SU-DHL-6 (cell line): ENCODE data around the gene WDR86.

ENCODE experiments used
- H2AFZ ChIP-seq: fragments of 200-600 bp; sonication (generic); 2 replicates; pipeline ENCODE4 v1.6.1; 2014; ENCODE audit warnings: low read depth, mild to moderate bottlenecking, moderate library complexity, mixed read lengths, antibody characterized with exemption, low read length; ENCODE audit not compliant: severe bottlenecking
- H3F3A ChIP-seq: fragments of 200-600 bp; shearing (Covaris generic); 2 replicates; pipeline ENCODE4 v1.6.0; 2016; ENCODE audit warnings: antibody characterized with exemption, mild to moderate bottlenecking; ENCODE audit not compliant: insufficient read depth
- H3K27ac ChIP-seq: fragments of 200-600 bp; sonication (generic); 2 replicates; pipeline ENCODE4 v1.5.1; 2016; ENCODE audit warnings: low read depth, mild to moderate bottlenecking, low read length, moderate library complexity, mixed read lengths
- H3K27me3 ChIP-seq: fragments of 200-600 bp; sonication (generic), shearing (Covaris generic); 2 replicates; pipeline ENCODE4 v1.6.0; 2014; ENCODE audit warnings: mild to moderate bottlenecking, low read length
- H3K36me3 ChIP-seq: fragments of 200-600 bp; sonication (generic); 2 replicates; pipeline ENCODE4 v1.6.1; 2014; ENCODE audit warnings: mild to moderate bottlenecking, low read length, mixed read lengths
- H3K4me2 ChIP-seq: fragments of 300-600, 200-600 bp; shearing (Covaris generic), sonication (generic); 2 replicates; pipeline ENCODE4 v1.6.0; 2014; ENCODE audit warnings: low read length, low read depth, mild to moderate bottlenecking; ENCODE audit not compliant: poor library complexity, severe bottlenecking
- H3K4me3 ChIP-seq: fragments of 200-600 bp; sonication (generic); 2 replicates; pipeline ENCODE4 v1.5.1; 2014; ENCODE audit warnings: antibody characterized with exemption, low read length, mild to moderate bottlenecking, mixed read lengths; ENCODE audit not compliant: insufficient read depth, poor library complexity, severe bottlenecking
- H3K79me2 ChIP-seq: fragments of 200-600 bp; sonication (generic); 2 replicates; pipeline ENCODE4 v1.6.1; 2014; ENCODE audit warnings: mild to moderate bottlenecking, low read length, moderate library complexity; ENCODE audit not compliant: insufficient read depth
- H3K9ac ChIP-seq: fragments of 200-600 bp; sonication (generic); 2 replicates; pipeline ENCODE4 v1.7.0; 2014; ENCODE audit warnings: mild to moderate bottlenecking, low read length
- H3K9me2 ChIP-seq: fragments of 200-600 bp; sonication (generic); replicated peaks from 2 replicates; pipeline ENCODE4 v1.6.1; 2014; ENCODE audit warnings: low read length; ENCODE audit not compliant: insufficient read depth
- H3K9me3 ChIP-seq: fragments of 200-600 bp; sonication (generic); 2 replicates; pipeline ENCODE4 v1.6.1; 2014; ENCODE audit warnings: low read length, mixed read lengths; ENCODE audit not compliant: insufficient read depth
- H4K20me1 ChIP-seq: fragments of 200-600 bp; sonication (generic); 2 replicates; pipeline ENCODE4 v1.6.1; 2014; ENCODE audit warnings: low read depth, mild to moderate bottlenecking, antibody characterized with exemption, low read length, moderate library complexity, mixed read lengths
- CTCF ChIP-seq: fragments of 200-600 bp; sonication (generic); IDR thresholded peaks from one replicate; pipeline ENCODE4 v1.5.1; 2017; ENCODE audit warnings: antibody characterized with exemption, mild to moderate bottlenecking, low read length, moderate library complexity; ENCODE audit not compliant: insufficient read depth, poor library complexity, severe bottlenecking
- EZH2phosphoT487 ChIP-seq: fragments of 200-600 bp; sonication (generic), shearing (Covaris generic); conservative IDR thresholded peaks from 2 replicates; pipeline ENCODE4 v1.6.1; 2018; ENCODE audit warnings: mild to moderate bottlenecking, antibody characterized with exemption, low read length, moderate library complexity, mixed read lengths

Gene WDR86

GRCh38 chr7:151428378-151429236 lies 18.8 kb upstream of the WDR86 start:
- no peak overlapping the region for H3K4me3 ChIP-seq
- TF ChIP-seq EZH2phosphoT487 (no peak), CTCF (no peak)
- no peaks in the 10 kb centered on the region for H3K9me2 ChIP-seq
- H3K9ac ChIP-seq, result no peak overlapping the region
- no peak overlapping the region for H2AFZ ChIP-seq
- no peaks in the 10 kb centered on the region for H4K20me1 ChIP-seq
- no peak overlapping the region for H3K27ac ChIP-seq
- H3K27me3 ChIP-seq, result no peaks in the 10 kb centered on the region
- H3K79me2 ChIP-seq, result no peaks in the 10 kb centered on the region
- no peaks in the 10 kb centered on the region for H3K36me3 ChIP-seq
- H3K9me3 ChIP-seq, result no peaks in the 10 kb centered on the region
- no peaks in the 10 kb centered on the region for H3F3A ChIP-seq
- no peak overlapping the region for H3K4me2 ChIP-seq

GRCh38 chr7:151427705-151428377 lies 18.0 kb upstream of the WDR86 start:
- no peaks in the 10 kb centered on the region for H4K20me1 ChIP-seq
- H3F3A ChIP-seq, result no peaks in the 10 kb centered on the region
- H3K79me2 ChIP-seq, result no peaks in the 10 kb centered on the region
- H2AFZ ChIP-seq, result no peak overlapping the region
- no peak overlapping the region for H3K9ac ChIP-seq
- TF ChIP-seq EZH2phosphoT487 (no peak), CTCF (no peak)
- H3K36me3 ChIP-seq, result no peaks in the 10 kb centered on the region
- H3K9me2 ChIP-seq, result no peaks in the 10 kb centered on the region
- no peaks in the 10 kb centered on the region for H3K27me3 ChIP-seq
- no peak overlapping the region for H3K4me2 ChIP-seq
- no peak overlapping the region for H3K27ac ChIP-seq
- no peaks in the 10 kb centered on the region for H3K9me3 ChIP-seq
- no peak overlapping the region for H3K4me3 ChIP-seq

- no peaks in the 10 kb centered on the region for H3K9me3 ChIP-seq
Measured at GRCh38 chr7:151426904-151427704, 17.3 kb upstream of the WDR86 start.

More at GRCh38 chr7:151426904-151427704, 17.3 kb upstream of the WDR86 start:
- Histone ChIP-seq H3K9ac (no peak overlapping the region), H3K27me3 (no peaks in the 10 kb centered on the region), H2AFZ (no peak overlapping the region), H3K9me2 (no peaks in the 10 kb centered on the region), H3K4me3 (no peak overlapping the region), H3F3A (no peaks in the 10 kb centered on the region), H3K27ac (no peak overlapping the region), H3K4me2 (no peak overlapping the region), H3K79me2 (no peaks in the 10 kb centered on the region), H4K20me1 (no peaks in the 10 kb centered on the region), H3K36me3 (no peaks in the 10 kb centered on the region)
- TF ChIP-seq CTCF, result no peak
- TF ChIP-seq EZH2phosphoT487, result no peak
